Measurements from ENCODE around the gene DAW1. TPM values are rescaled to one million over a fixed set of nuclear protein-coding genes. Genes with fewer than 3 reads are reported as not detected.

DAW1 gene
- total and polyA plus RNA-seq, 10 of the 15 experiments (the other 5 are each of a cell fraction or from before 2014, with no cell fraction given): 0.04 TPM; not detected in 9

- CTCF ChIA-PET: no interaction called here
- no peak for DNase-seq (ENCODE audit: low read depth, low spot score)
- intact Hi-C loops (cut with micrococcal nuclease; ENCODE audit: unreplicated experiment): no loop called here
Measured at GRCh38 chr2:227971619-227972230, 100.3 kb downstream of the DAW1 start.

More at GRCh38 chr2:227971619-227972230, 100.3 kb downstream of the DAW1 start:
- POLR2A ChIA-PET: no interaction called here
- TF ChIP-seq PAX8 (IDR thresholded peaks at IDR 0.05) (no peak), RBBP5 (conservative IDR thresholded peaks at IDR 0.05) (no peak), NR2C2 (IDR thresholded peaks at IDR 0.05; ENCODE audit: borderline replicate concordance, control insufficient read depth, insufficient read length, low read depth) (no peak), ZNF592 (IDR thresholded peaks at IDR 0.05) (no peak), SUZ12 (IDR thresholded peaks at IDR 0.05; ENCODE audit: unreplicated experiment) (no peak), SIX5 (IDR thresholded peaks at IDR 0.05; ENCODE audit: low read depth, low read length, severe bottlenecking) (no peak), PBX3 (IDR thresholded peaks at IDR 0.05; ENCODE audit: insufficient replicate concordance, low read depth, low read length) (no peak), NFXL1 (IDR thresholded peaks at IDR 0.05; ENCODE audit: borderline replicate concordance) (no peak), ZSCAN29 (IDR thresholded peaks at IDR 0.05) (no peak), CEBPB (IDR thresholded peaks at IDR 0.05; ENCODE audit: borderline replicate concordance in 1 of 2, low read depth in 2 of 2, low read length in 2 of 2) (no peak), IRF4 (IDR thresholded peaks at IDR 0.05; ENCODE audit: low read depth, low read length) (no peak)
- RAD21 ChIA-PET (ENCODE audit: unreplicated experiment): no interaction called here
- SMC1A ChIA-PET (ENCODE audit: uncharacterized antibody, unreplicated experiment): no interaction called here
- Histone ChIP-seq H4K20me1 (ENCODE audit: control insufficient read depth, insufficient read depth) (no peaks in the 10 kb centered on the region), H3K27me3 (replicated peaks in 1 of 2; ENCODE audit: control insufficient read depth in 2 of 2, insufficient read depth in 2 of 2, low read length in 1 of 2) (no peaks in the 10 kb centered on the region; a peak in 1 of 4 replicates), H3K4me2 (ENCODE audit: control insufficient read depth, insufficient read depth) (no peak overlapping the region), H3K27ac (ENCODE audit: control insufficient read depth, insufficient read depth) (no peak overlapping the region), H2AFZ (ENCODE audit: control insufficient read depth, low read depth, low read length) (no peak overlapping the region), H3K9ac (ENCODE audit: control insufficient read depth, insufficient read depth, low read length) (no peak overlapping the region), H3K79me2 (ENCODE audit: control insufficient read depth, insufficient read depth, low read length) (no peaks in the 10 kb centered on the region), H3K9me3 (replicated peaks; ENCODE audit: control insufficient read depth, insufficient read depth, low read length) (no peaks in the 10 kb centered on the region), H3K4me3 (no peak overlapping the region), H3K36me3 (ENCODE audit: control insufficient read depth in 2 of 2, insufficient read depth in 2 of 2, low read length in 1 of 2) (no peaks in the 10 kb centered on the region), H3K4me1 (ENCODE audit: control insufficient read depth, insufficient read depth, low read length) (no peaks in the 10 kb centered on the region)
- in situ Hi-C loops (cut with MboI): no loop called here
- no peak for FAIRE-seq
- BruUV-seq (replicated peaks): no TSS peak
- ATAC-seq: no peak
- 33% methylated on average over 7 of the region's 7 CpGs for WGBS (ENCODE audit: insufficient coverage, insufficient replicate concordance, low lambda C conversion rate, missing lambda C conversion rate)

Measured in GM12878 (cell line).